NCI-H1417 (cell line): Measurements from ENCODE around the gene WDR86.

ENCODE experiments used
- DNase-seq, 3 experiments: peaks; one replicate each; lab custom pipeline; 2025; lab: John Stamatoyannopoulos, UW

WDR86 gene

DNA sequence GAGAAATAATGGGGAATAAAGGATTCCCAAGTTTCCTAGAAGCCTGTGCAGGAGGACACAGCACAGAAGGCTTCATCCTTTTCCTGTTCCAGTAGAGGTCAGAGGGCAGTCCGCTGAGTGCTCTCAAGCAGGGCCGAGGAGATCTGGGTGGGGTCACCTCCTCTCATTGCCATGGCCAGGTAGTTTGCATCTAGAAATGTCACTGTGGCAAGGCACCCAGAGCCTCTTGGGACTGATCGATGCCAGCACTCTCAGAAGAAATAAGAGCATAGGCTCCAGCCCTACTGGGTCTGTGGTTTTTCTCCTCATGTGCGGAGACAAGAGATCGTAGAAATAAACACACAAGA lies 60.4 kb downstream of the WDR86 start:
- DNase-seq = peak in 1 of 3 experiments; percentile 46

- DNase-seq = no peak
Observed at GRCh38 chr7:151348970-151349369, 60.9 kb downstream of the WDR86 start.

DNA sequence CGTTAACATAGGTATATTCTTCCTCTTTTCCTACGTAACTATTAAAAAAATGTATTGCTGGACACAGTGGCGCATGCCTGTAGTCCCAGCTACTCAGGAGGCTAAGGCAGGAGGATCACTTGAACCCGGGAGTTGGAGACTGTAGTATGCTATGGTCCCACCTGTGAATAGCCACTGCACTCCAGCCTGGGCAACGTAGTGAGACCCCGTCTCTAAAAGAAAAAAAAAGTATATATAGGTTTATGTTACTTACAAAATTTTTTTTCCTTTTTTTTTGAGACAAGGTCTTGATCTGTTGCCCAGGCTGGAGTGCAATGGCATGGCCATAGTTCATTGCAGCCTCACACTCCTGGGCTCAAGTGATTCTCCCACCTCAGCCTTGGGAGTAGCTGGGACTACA lies 62.6 kb downstream of the WDR86 start:
- DNase-seq = no peak

- no peak for DNase-seq
Observed at GRCh38 chr7:151346470-151346769, 63.4 kb downstream of the WDR86 start.

- no peak for DNase-seq
Observed at GRCh38 chr7:151345576-151346469, 64.0 kb downstream of the WDR86 start.

DNA sequence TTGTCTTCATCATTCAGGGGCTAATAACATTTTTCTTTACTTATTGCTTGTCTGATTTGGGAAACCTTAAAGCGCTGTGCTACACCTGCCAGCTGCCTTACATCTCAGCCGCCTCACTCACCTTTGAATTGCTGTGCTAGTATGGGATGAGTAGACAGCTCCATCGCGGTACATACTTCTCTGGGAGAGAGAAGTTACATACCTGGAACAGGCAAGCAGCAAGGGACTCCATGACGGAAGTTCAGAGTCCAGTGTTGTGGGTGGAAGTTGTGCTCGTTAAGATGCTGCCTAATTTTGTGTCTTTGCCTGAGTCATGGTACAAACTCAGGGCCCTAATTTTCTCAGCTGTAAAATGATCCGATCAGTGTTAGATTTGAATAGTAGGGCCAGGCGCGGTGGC lies 66.3 kb downstream of the WDR86 start:
- no peak for DNase-seq

DNA sequence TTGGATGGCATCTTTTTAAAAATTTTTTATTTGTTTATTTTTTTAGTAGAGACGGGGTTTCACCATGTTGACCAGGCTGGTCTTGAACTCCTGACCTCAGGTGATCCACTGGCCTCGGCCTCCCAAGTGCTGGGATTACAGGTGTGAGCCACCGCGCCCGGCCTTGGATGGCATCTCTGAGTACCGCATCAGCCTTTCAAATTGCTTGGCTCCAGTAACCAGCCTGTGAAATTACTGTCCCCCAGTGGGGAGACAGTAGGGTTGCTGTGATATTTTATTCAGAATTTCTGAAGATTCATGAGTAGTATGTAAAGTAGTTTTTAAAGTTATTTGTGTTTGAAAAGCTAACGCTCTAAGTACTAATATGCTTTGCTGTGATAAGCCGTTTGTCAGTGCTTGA lies 67.0 kb downstream of the WDR86 start:
- DNase-seq = no peak

GRCh38 chr7:151342102-151342646 lies 67.7 kb downstream of the WDR86 start:
- no peak for DNase-seq

GRCh38 chr7:151341357-151342101 lies 68.3 kb downstream of the WDR86 start, which contains the start of gene NUB1:
Gene NUB1, plus strand, starts transcription at chr7:151341812. Its CDS starts 3,538 bp downstream, at chr7:151345350.
- DNase-seq = peak; percentile 95 to 96 (median 95)

DNA sequence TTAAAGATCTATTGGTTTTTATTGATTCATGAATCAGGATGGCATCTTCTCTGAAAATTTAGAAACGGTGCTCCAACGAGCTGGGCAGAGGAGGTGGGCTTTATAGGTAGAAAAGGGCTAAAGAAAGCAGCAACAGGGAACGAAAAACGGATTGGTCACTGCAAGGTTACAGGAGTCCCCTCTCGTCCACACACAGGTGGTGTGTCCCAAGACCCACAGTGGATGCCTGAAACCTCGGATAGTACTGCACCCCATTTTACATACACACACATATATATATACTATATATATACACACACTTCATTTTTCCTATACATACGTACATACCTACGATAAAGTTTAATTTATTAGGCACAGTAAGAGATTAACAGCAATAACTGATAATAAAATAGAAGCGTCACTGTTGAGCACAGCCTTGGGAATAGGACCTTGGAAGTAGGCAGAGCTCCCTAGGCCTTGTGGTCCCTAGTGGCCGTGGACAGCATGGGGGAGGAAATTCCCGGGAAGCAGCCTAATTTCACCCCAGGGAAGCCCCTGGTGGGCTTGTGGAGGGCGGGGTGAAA lies 69.0 kb downstream of the WDR86 start:
- DNase-seq = no peak

GRCh38 chr7:151339651-151340382 lies 70.0 kb downstream of the WDR86 start:
- no peak for DNase-seq

- DNase-seq = no peak
Observed at GRCh38 chr7:151338809-151339208, 71.0 kb downstream of the WDR86 start.

GRCh38 chr7:151337346-151337745 lies 72.5 kb downstream of the WDR86 start:
- DNase-seq = no peak

DNA sequence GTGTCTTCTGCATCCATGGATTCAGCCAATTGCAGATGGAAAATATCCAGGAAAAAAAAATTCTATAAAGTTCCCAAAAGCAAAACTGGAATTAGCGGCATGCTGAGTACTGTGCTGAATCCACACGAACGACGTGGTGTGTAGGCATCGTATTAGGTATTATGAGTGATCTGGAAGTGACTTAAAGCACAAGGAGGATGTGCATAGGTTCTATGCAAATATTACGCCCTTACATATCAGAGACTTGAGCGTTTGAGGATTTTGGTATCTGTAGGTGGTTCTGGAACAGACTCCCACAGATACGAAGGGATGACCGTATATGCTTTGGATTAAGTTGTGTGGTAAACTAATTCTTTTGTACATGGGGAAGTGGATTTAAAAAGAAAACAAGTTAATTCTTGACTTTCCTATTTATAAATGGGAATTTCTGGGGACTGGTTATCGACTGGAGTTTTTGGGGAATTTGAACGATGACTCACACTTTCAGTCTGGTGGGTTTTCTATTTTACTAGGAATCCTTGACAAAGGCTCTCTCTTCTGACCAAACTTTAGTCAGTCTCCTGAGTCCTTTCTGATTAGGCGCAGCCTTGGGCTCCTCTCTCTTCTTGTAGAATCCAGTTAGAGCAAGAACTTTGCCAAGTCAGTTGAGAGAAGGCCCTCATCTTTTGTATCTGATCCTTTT lies 73.7 kb downstream of the WDR86 start:
- DNase-seq = no peak

DNA sequence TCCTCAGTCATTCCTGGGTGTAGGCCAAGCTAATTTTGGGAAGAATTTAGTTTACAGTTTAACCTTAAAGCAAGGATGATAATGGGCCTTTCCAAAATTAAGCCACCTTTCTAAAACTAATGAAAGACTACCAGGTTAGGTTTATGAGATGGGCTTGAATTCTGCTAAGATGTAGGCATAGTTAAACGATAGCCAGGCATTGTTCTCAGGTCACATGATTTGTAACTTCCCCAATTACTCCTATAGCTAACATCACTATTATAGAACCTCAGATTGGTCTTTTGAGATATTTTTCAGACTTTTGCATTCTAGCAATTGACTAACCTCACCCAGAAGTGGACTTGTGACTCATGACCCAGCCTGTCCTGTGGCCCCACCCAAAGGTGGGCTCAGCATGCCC lies 75.2 kb downstream of the WDR86 start:
- no peak for DNase-seq
